ENCODE measurements around the gene ACER3.
"Not testable (repeated sequence)": the region's sequence is repeated elsewhere in the genome, so short reads cannot be mapped to it uniquely, and the experiment has no call there.

Gene ACER3

GRCh38 chr11:77055101-77055561, 194.4 kb downstream of the ACER3 start:
- no peak for TF ChIP-seq CTCF (IDR thresholded peaks at IDR 0.05; ENCODE audit: low read depth, low read length)
- no peak overlapping the region for H3K4me3 ChIP-seq (ENCODE audit: low read depth, low read length)

- TF ChIP-seq CTCF (IDR thresholded peaks at IDR 0.05; ENCODE audit: low read depth, low read length) = no peak
- H3K4me3 ChIP-seq (ENCODE audit: low read depth, low read length) = no peak overlapping the region
These were observed 195.2 kb downstream of the ACER3 start for GRCh38 chr11:77055913-77056312.

GRCh38 chr11:77056814-77057402, 196.2 kb downstream of the ACER3 start:
- no peak overlapping the region for H3K4me3 ChIP-seq (ENCODE audit: low read depth, low read length)
- TF ChIP-seq CTCF (IDR thresholded peaks at IDR 0.05; ENCODE audit: low read depth, low read length) = no peak

- no peak overlapping the region for H3K4me3 ChIP-seq (ENCODE audit: low read depth, low read length)
- TF ChIP-seq CTCF (IDR thresholded peaks at IDR 0.05; ENCODE audit: low read depth, low read length) = no peak
These were observed 197.3 kb downstream of the ACER3 start for GRCh38 chr11:77057938-77058474.

- TF ChIP-seq CTCF (IDR thresholded peaks at IDR 0.05; ENCODE audit: low read depth, low read length) = no peak
- no peak overlapping the region for H3K4me3 ChIP-seq (ENCODE audit: low read depth, low read length)
These were observed 198.2 kb downstream of the ACER3 start for GRCh38 chr11:77058900-77059299.

GRCh38 chr11:77059806-77060205, 199.1 kb downstream of the ACER3 start:
- no peak overlapping the region for H3K4me3 ChIP-seq (ENCODE audit: low read depth, low read length)
- no peak for TF ChIP-seq CTCF (IDR thresholded peaks at IDR 0.05; ENCODE audit: low read depth, low read length)

GRCh38 chr11:77060234-77060633, 199.5 kb downstream of the ACER3 start:
- H3K4me3 ChIP-seq (ENCODE audit: low read depth, low read length) = no peak overlapping the region
- TF ChIP-seq CTCF (IDR thresholded peaks at IDR 0.05; ENCODE audit: low read depth, low read length) = no peak

GRCh38 chr11:77061258-77061657, 200.5 kb downstream of the ACER3 start:
- H3K4me3 ChIP-seq (ENCODE audit: low read depth, low read length) = not testable (repeated sequence)
